DOHH2 (cell line): ENCODE measurements around the gene SAP30.

ENCODE experiments used
- H3F3A ChIP-seq: fragments of 200-600 bp; sonication (generic), shearing (Covaris generic); 2 replicates; pipeline ENCODE4 v1.6.0; 2016; ENCODE audit warnings: antibody characterized with exemption, mild to moderate bottlenecking; ENCODE audit not compliant: control insufficient read depth, insufficient read depth
- H3K27ac ChIP-seq: fragments of 200-600 bp; sonication (generic); 2 replicates; pipeline ENCODE4 v1.5.1; 2014; ENCODE audit warnings: low read depth, mild to moderate bottlenecking, low read length, moderate library complexity
- H3K27me3 ChIP-seq: fragments of 200-600 bp; sonication (generic); 2 replicates; pipeline ENCODE4 v1.6.1; 2014; ENCODE audit warnings: mild to moderate bottlenecking, low read length, mixed read lengths; ENCODE audit not compliant: control insufficient read depth
- H3K36me3 ChIP-seq: fragments of 200-600 bp; sonication (generic); 2 replicates; pipeline ENCODE4 v1.6.1; 2014; ENCODE audit warnings: mild to moderate bottlenecking, low read length, moderate library complexity, mixed read lengths; ENCODE audit not compliant: control insufficient read depth
- H3K4me1 ChIP-seq: fragments of 200-600 bp; sonication (generic); 2 replicates; pipeline ENCODE4 v1.6.1; 2014; ENCODE audit warnings: mild to moderate bottlenecking, low read length, mixed read lengths; ENCODE audit not compliant: control insufficient read depth
- H3K4me2 ChIP-seq: fragments of 200-600 bp; sonication (generic); 2 replicates; pipeline ENCODE4 v1.6.0; 2014; ENCODE audit warnings: mild to moderate bottlenecking, low read length, moderate library complexity
- H3K4me3 ChIP-seq: fragments of 200-600 bp; sonication (generic); 2 replicates; pipeline ENCODE4 v1.5.1; 2014; ENCODE audit warnings: mild to moderate bottlenecking, low read length, mixed read lengths
- H3K79me2 ChIP-seq: fragments of 200-600 bp; sonication (generic); 2 replicates; pipeline ENCODE4 v1.6.1; 2014; ENCODE audit warnings: mild to moderate bottlenecking, low read length, mixed read lengths; ENCODE audit not compliant: control insufficient read depth
- H3K9me2 ChIP-seq: fragments of 200-600 bp; sonication (generic); replicated peaks from 2 replicates; pipeline ENCODE4 v1.6.1; 2014; ENCODE audit warnings: mild to moderate bottlenecking, low read length, mixed read lengths; ENCODE audit not compliant: control insufficient read depth
- H3K9me3 ChIP-seq: fragments of 200-600 bp; sonication (generic); 2 replicates; pipeline ENCODE4 v1.6.1; 2014; ENCODE audit warnings: antibody characterized with exemption, low read length, mixed read lengths; ENCODE audit not compliant: control insufficient read depth, insufficient read depth
- H4K20me1 ChIP-seq: fragments of 200-600 bp; sonication (generic); 2 replicates; pipeline ENCODE4 v1.6.0; 2014; ENCODE audit warnings: low read depth, mild to moderate bottlenecking, antibody characterized with exemption, low read length, moderate library complexity; ENCODE audit not compliant: control insufficient read depth, insufficient read depth
- EZH2phosphoT487 ChIP-seq: fragments of 200-600 bp; sonication (generic); IDR thresholded peaks from 2 replicates; pipeline ENCODE4 v1.6.1; 2017; ENCODE audit warnings: borderline replicate concordance, mild to moderate bottlenecking, antibody characterized with exemption, low read length, moderate library complexity, mixed read lengths
- TF ChIP-seq, protein P1 (sequence below): fragments of 200-600 bp; sonication (generic); IDR thresholded peaks from one replicate; pipeline ENCODE4 v1.5.1; 2014; ENCODE audit warnings: antibody characterized with exemption, mild to moderate bottlenecking, low read depth, low read length; ENCODE audit not compliant: poor library complexity, severe bottlenecking

Gene SAP30

DNA sequence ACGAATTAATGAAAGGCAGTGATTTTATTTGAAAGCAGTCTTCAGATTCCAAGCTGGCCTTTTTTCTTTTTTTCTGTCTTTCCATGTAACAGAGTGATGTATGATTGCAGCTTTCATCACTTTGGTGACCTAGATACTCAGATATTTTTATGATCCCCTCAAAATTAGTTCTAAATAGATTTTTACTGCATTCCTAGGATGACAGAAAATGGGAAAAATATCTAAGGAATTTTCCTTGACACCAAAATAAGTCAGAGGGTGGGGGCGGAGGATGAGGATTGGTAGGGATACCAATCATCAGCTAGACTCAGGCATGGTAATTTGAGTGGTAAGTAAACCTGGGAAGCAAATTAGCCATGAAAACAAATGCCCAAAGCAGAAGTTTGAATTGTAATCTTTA lies 24.7 kb upstream of the SAP30 start:
- H3K4me2 ChIP-seq: no peak overlapping the region

DNA sequence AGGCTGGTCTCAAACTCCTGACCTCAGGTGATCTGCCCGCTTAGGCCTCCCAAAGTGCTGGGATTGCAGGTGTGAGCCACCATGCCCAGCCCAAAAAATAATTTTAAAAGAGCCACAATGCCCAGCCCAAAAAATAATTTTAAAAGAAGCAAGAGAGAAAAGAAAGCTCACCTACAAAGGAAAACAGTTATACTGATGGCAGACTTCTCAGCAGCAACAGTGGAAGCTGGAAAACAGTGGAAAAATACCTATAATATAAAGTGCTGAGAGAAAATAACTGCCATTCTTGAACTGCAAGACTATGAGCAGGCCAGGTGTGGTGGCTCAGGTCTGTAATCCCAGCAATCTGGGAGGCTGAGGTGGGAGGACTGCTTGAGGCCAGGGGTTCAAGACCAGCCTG lies 23.3 kb upstream of the SAP30 start:
- Histone ChIP-seq H4K20me1 (no peaks in the 10 kb centered on the region), H3K4me2 (no peak overlapping the region), H3K9me3 (no peaks in the 10 kb centered on the region), H3K9me2 (no peaks in the 10 kb centered on the region), H3K27me3 (no peaks in the 10 kb centered on the region), H3K4me3 (no peak overlapping the region), H3F3A (no peaks in the 10 kb centered on the region), H3K36me3 (no peaks in the 10 kb centered on the region), H3K79me2 (no peaks in the 10 kb centered on the region), H3K27ac (no peak overlapping the region), H3K4me1 (peaks cover 9% of the 10 kb centered on the region)
- TF ChIP-seq EZH2phosphoT487: no peak

More for the DNA sequence above, 24.7 kb upstream of the SAP30 start:
- H4K20me1 ChIP-seq: no peaks in the 10 kb centered on the region
- H3K4me3 ChIP-seq: no peak overlapping the region
- H3K27me3 ChIP-seq: no peaks in the 10 kb centered on the region
- H3F3A ChIP-seq: no peaks in the 10 kb centered on the region
- no peaks in the 10 kb centered on the region for H3K9me3 ChIP-seq
- peaks cover 10% of the 10 kb centered on the region for H3K4me1 ChIP-seq
- no peaks in the 10 kb centered on the region for H3K36me3 ChIP-seq
- no peak for TF ChIP-seq EZH2phosphoT487
- TF ChIP-seq, protein P1, sequence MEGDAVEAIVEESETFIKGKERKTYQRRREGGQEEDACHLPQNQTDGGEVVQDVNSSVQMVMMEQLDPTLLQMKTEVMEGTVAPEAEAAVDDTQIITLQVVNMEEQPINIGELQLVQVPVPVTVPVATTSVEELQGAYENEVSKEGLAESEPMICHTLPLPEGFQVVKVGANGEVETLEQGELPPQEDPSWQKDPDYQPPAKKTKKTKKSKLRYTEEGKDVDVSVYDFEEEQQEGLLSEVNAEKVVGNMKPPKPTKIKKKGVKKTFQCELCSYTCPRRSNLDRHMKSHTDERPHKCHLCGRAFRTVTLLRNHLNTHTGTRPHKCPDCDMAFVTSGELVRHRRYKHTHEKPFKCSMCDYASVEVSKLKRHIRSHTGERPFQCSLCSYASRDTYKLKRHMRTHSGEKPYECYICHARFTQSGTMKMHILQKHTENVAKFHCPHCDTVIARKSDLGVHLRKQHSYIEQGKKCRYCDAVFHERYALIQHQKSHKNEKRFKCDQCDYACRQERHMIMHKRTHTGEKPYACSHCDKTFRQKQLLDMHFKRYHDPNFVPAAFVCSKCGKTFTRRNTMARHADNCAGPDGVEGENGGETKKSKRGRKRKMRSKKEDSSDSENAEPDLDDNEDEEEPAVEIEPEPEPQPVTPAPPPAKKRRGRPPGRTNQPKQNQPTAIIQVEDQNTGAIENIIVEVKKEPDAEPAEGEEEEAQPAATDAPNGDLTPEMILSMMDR: no peak
- peaks cover 1% of the 10 kb centered on the region; the same call in 1 of the 2 replicates for H3K79me2 ChIP-seq
- H3K9me2 ChIP-seq: no peaks in the 10 kb centered on the region
- H3K27ac ChIP-seq: no peak overlapping the region

DNA sequence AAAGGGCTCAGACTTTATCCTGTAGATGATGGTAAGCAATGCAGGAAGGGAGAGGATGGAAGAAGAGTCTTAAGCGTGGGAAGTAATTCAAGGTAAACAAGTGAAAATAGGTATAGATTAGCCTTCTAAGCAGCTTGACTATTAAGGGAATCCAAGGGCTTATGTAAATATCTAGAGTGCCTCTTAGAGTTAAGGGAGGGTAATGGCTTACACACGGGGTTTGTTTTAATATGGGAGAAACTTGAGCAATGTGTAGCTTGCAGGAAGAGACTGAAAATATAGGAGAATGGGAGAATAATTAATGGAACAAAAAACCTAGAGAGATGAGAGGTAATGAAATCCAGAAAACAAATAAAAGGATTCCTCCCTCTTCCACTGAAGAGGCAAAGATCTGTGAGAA lies 12.8 kb upstream of the SAP30 start:
- H3K79me2 ChIP-seq: no peaks in the 10 kb centered on the region
- 0 out of 2 replicates have a peak, but pooled peaks cover 2% of the 10 kb centered on the region for H3K27me3 ChIP-seq
- TF ChIP-seq, protein P1: no peak
- no peak for TF ChIP-seq EZH2phosphoT487
- H3K4me3 ChIP-seq: no peak overlapping the region
- no peaks in the 10 kb centered on the region for H3K9me2 ChIP-seq
- H3K27ac ChIP-seq: no peak overlapping the region
- no peaks in the 10 kb centered on the region for H3F3A ChIP-seq
- no peaks in the 10 kb centered on the region for H3K36me3 ChIP-seq
- H3K4me1 ChIP-seq: peaks cover 12% of the 10 kb centered on the region
- no peaks in the 10 kb centered on the region for H3K9me3 ChIP-seq
- H3K4me2 ChIP-seq: no peak overlapping the region
- H4K20me1 ChIP-seq: no peaks in the 10 kb centered on the region

DNA sequence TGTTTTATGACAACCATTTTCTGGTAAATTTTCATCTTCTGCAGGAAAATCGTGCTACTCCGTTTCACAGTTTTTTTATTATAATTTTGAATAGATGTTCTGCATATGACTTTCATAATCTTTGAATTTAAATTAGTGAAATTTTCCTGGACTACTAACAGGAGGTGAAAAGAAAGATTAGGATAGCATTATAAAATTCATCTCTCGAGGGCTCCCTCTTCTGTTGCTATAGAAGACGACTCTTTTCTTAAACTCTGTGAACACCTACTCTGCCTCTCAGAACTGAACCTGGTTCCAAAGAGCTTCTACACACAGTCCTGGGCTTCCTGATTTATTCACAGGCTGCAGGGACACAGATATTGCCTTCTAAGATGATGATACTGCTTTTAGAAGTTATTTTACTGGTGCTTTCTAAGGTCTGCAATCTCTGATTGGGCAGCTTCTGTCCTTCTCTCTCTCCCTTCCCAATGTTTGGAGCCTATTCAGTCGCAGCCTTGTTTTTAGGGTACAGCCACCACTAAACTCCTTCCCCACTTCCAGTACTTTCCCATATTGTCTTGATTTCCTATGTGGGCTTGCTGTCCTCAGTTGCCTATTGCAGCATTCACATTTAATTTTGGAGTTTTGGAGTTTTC lies 10.1 kb upstream of the SAP30 start:
- Histone ChIP-seq H3K9me3 (no peaks in the 10 kb centered on the region), H3K79me2 (no peaks in the 10 kb centered on the region), H3K27ac (no peak overlapping the region), H3K9me2 (no peaks in the 10 kb centered on the region), H3F3A (no peaks in the 10 kb centered on the region), H4K20me1 (no peaks in the 10 kb centered on the region), H3K36me3 (no peaks in the 10 kb centered on the region), H3K27me3 (0 out of 2 replicates have a peak, but pooled peaks cover 2% of the 10 kb centered on the region), H3K4me2 (no peak overlapping the region), H3K4me1 (peaks cover 12% of the 10 kb centered on the region), H3K4me3 (no peak overlapping the region)
- TF ChIP-seq EZH2phosphoT487: no peak
- TF ChIP-seq, protein P1: peak; percentile 39
